ENCODE measurements around the gene SBDS. TPM values are rescaled to one million over a fixed set of nuclear protein-coding genes. Genes with fewer than 3 reads are reported as not detected.
"Not testable (repeated sequence)": the region's sequence is repeated elsewhere in the genome, so short reads cannot be mapped to it uniquely, and the experiment has no call there.

SBDS gene
- total RNA-seq: 117 and 130 TPM in 2 replicates

- DNase-seq (ENCODE audit: low read depth): peak; percentile 98
Measured at GRCh38 chr7:66995050-66995776, at the start of gene SBDS. SBDS (minus strand) TSS chr7:66995586; CDS start chr7:66995417, 169 bp downstream.

GRCh38 chr7:67043559-67043930 lies 48.2 kb upstream of the SBDS start:
- peak; percentile 27 for DNase-seq (ENCODE audit: low read depth)

GRCh38 chr7:67042781-67043558 lies 47.6 kb upstream of the SBDS start:
- peak; percentile 77 for DNase-seq (ENCODE audit: low read depth)

GRCh38 chr7:67040832-67041231 lies 45.4 kb upstream of the SBDS start:
- not testable (repeated sequence) for DNase-seq (ENCODE audit: low read depth)

GRCh38 chr7:67036432-67037395 lies 41.3 kb upstream of the SBDS start:
- not testable (repeated sequence) for DNase-seq (ENCODE audit: low read depth)

- no peak for DNase-seq (ENCODE audit: low read depth)
Measured at GRCh38 chr7:67033251-67033650, 37.9 kb upstream of the SBDS start.

GRCh38 chr7:67031685-67032084 lies 36.3 kb upstream of the SBDS start:
- not testable (repeated sequence) for DNase-seq (ENCODE audit: low read depth)

- peak; percentile 45 for DNase-seq (ENCODE audit: low read depth)
Measured at GRCh38 chr7:67025459-67025858, 30.1 kb upstream of the SBDS start.

GRCh38 chr7:67022511-67022910 lies 27.1 kb upstream of the SBDS start:
- DNase-seq (ENCODE audit: low read depth): no peak

GRCh38 chr7:67021260-67021659 lies 25.9 kb upstream of the SBDS start:
- DNase-seq (ENCODE audit: low read depth): no peak

GRCh38 chr7:67019562-67020390 lies 24.4 kb upstream of the SBDS start:
- no peak for DNase-seq (ENCODE audit: low read depth)

GRCh38 chr7:67018940-67019339 lies 23.6 kb upstream of the SBDS start:
- DNase-seq (ENCODE audit: low read depth): no peak

- not testable (repeated sequence) for DNase-seq (ENCODE audit: low read depth)
Measured at GRCh38 chr7:67017971-67018370, 22.6 kb upstream of the SBDS start.

GRCh38 chr7:67014076-67014622 lies 18.8 kb upstream of the SBDS start:
- DNase-seq (ENCODE audit: low read depth): not testable (repeated sequence)

GRCh38 chr7:67009677-67010076 lies 14.3 kb upstream of the SBDS start:
- DNase-seq (ENCODE audit: low read depth): peak; percentile 63

- no peak for DNase-seq (ENCODE audit: low read depth)
Measured at GRCh38 chr7:67008260-67008659, 12.9 kb upstream of the SBDS start.

GRCh38 chr7:67006965-67007364 lies 11.6 kb upstream of the SBDS start:
- DNase-seq (ENCODE audit: low read depth): no peak

GRCh38 chr7:67004145-67004544 lies 8.8 kb upstream of the SBDS start:
- not testable (repeated sequence) for DNase-seq (ENCODE audit: low read depth)

- peak; percentile 60 for DNase-seq (ENCODE audit: low read depth)
Measured at GRCh38 chr7:67000601-67001258, 5.3 kb upstream of the SBDS start.
